ENCODE measurements around the gene AHCYL1.
"Not testable (repeated sequence)": the region's sequence is repeated elsewhere in the genome, so short reads cannot be mapped to it uniquely, and the experiment has no call there.

The AHCYL1 gene

GRCh38 chr1:109984456-109985246, at the start of gene AHCYL1:
AHCYL1 (plus strand) TSS chr1:109984765; CDS start chr1:109985053, 288 bp downstream.
- peak; percentile 99 for DNase-seq (ENCODE audit: extremely low spot score, insufficient read length, low read depth)
- FAIRE-seq = peak; percentile 97

DNA sequence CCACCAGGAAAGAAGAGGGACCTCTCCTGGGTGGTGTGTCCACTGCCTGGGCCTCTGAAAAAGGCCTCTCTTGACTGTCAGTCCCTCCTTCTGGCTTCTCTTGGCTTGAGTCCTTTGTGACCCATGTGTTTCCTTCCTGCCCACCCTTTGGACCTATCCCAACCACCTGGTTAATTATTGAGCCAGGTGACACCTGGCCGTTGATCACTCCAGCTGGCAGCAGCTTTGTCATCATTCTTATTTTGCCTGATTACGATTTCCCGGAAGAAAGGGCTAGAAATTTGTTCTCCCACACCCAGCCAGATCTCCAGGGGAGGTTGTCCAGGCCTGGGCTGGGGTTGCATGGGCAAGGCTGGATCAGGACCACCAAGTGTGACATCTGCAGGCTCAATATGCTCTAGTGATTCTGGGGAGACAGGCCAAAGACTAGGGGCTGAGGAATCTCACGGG, 49.1 kb upstream of the AHCYL1 start:
- no peak for DNase-seq (ENCODE audit: extremely low spot score, insufficient read length, low read depth)

DNA sequence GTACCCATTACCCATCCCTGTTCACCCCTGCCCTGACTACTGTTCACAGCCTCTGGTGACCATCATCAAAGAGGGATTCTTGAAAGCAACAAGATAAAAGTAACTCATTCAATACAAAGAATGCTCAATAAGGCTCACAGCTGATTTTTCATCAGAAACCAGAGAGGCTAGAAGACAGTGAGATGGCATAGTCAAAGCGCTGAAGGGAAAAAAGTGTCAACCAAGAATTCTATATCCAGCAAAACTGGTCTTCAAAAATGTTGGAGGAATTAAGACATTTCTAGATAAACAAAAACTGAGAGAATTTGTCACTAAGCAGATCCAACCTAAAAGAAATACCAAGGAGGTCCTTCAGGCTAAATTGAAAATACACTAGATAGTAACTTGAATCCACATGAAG, 46.8 kb upstream of the AHCYL1 start:
- DNase-seq (ENCODE audit: extremely low spot score, insufficient read length, low read depth) (no peak), FAIRE-seq (no peak)

More for the DNA sequence above, 49.1 kb upstream of the AHCYL1 start:
- peak; percentile 41 for FAIRE-seq

DNA sequence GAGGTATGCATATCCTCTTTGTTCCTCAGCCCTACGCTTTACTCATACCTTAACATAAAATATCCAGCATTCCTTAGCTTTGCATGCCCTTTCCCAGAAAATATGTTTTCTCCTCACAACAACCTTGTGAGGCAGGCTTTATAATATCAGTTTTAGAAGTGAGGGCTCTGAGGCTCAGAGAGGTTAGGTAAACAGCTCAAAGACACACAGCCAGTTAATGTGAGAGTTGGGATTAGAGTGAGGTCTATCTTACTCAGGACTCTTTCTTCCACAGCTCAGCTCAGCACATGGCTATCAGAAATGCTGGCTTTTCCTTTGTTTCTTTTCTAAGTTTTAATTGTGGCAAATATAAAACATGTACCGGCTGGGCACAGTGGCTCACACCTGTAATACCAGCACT, 46.0 kb upstream of the AHCYL1 start:
- no peak for DNase-seq (ENCODE audit: extremely low spot score, insufficient read length, low read depth)
- no peak for FAIRE-seq

- DNase-seq (ENCODE audit: extremely low spot score, insufficient read length, low read depth) = no peak
- no peak for FAIRE-seq
These were observed 42.1 kb upstream of the AHCYL1 start for GRCh38 chr1:109942434-109942833.

DNA sequence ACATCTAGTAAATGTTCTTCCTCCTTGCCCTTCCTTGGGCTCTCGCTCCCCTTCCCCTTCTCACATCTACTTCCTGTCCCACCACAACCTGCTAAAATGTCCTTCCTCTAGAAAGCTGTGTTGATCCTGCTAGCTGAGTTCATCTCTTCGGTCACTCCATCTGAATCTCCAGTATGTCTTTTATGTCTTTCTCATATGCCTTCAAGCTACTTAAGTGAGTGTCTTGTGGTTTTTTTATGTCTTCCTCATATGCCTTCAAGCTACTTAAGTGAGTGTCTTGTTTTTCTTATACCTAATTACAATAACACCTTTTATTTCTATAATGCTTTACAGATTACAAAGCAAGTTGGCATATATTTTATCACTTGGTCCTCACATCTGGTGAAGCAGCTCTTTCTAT, 40.0 kb upstream of the AHCYL1 start:
- FAIRE-seq (no peak), DNase-seq (ENCODE audit: extremely low spot score, insufficient read length, low read depth) (no peak)

DNA sequence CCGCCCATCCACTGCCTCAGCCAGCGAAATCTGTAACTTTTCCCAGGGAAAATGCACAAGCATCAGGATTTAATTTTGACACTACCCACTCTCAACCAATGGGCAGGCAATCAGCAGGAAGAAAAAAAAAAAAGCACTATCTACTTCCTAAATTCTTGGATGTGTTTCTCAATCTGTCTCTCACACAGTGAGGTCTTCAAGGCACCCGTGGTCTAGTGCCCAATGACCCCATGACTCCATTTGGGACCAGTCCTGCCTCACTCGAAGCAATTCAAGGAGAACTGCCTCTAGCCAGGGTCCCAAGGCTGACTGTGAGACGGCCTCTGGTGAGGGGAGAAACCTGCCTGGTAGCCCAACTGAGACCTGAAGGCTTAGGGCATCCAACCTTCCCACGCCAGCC, 38.1 kb upstream of the AHCYL1 start:
- no peak for DNase-seq (ENCODE audit: extremely low spot score, insufficient read length, low read depth)
- FAIRE-seq = no peak

DNA sequence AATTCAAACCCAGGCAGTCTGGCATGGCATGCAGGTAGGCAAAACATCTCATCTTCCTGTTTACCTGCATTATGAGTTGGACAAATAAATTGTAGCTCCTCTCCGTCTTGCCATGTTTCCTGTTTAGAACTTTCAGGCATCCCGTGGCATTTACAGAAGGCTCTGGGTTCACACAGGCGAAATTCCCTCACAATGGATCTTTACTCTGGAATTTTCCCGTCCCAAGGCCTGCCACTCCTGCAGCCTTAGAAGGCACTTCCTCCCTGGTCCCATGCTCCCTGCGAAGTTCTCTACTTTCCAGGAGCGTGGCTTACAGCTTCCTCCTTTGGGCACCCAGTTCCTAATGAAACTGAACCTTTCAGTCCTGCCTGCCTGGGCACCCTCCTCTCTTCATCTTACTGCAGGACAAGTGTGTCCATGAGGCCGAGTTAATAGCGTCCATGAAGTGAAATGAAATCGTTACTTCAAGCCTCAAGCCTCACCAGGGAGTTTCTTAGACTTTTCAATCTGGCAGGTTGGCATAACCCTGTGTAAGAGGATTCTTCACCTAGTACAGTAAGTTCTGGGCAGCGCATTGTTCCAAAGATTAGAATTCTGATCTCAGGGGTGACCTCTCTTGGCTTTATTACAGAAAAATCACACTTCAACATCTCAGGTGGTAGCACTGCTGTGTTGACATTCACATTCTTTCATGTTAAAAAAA, 36.8 kb upstream of the AHCYL1 start:
- FAIRE-seq (no peak), DNase-seq (ENCODE audit: extremely low spot score, insufficient read length, low read depth) (no peak)

DNA sequence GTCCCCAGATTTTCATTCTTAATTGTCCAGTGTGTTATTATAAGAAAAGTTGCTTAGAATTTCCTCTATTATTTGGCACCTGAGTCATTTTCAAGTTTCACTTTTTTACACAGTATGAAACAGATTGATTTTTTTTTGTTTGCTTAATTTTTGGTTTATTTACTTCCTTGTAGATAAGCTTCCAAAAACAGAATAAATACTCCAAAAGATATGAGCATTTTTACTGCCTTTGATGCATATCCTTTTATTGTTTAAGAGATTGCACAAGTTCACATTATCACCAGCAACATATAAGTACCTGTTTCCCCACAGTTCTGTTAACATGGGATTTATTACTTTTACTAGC, 36.3 kb upstream of the AHCYL1 start:
- FAIRE-seq (no peak), DNase-seq (ENCODE audit: extremely low spot score, insufficient read length, low read depth) (no peak)

DNA sequence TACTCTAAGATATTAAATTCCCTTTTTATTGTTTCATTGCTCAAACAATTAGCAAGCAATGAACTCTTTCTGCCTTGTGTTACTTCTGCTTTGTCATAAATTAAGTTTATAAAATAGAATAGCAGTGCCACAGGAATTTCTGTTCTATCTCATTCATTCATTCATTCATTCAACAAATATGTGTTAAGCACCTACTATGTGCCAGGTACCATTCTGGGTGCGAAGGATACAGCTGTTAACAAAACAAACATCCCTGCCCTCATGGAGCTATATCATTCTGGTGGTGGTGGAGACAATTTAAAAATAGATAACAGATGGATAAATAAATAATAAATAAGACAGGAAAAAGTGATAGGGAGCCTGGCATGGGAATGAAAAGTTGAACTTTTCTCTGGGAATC, 34.5 kb upstream of the AHCYL1 start:
- no peak for DNase-seq (ENCODE audit: extremely low spot score, insufficient read length, low read depth)
- no peak for FAIRE-seq

- no peak for FAIRE-seq
These were observed 34.1 kb upstream of the AHCYL1 start for GRCh38 chr1:109950509-109950908.

GRCh38 chr1:109951501-109951900, 33.1 kb upstream of the AHCYL1 start:
- not testable (repeated sequence) for DNase-seq (ENCODE audit: extremely low spot score, insufficient read length, low read depth); FAIRE-seq

More at GRCh38 chr1:109950509-109950908, 34.1 kb upstream of the AHCYL1 start:
- DNase-seq (ENCODE audit: extremely low spot score, insufficient read length, low read depth) = no peak

GRCh38 chr1:109954041-109954512, 30.5 kb upstream of the AHCYL1 start:
- FAIRE-seq = no peak
- no peak for DNase-seq (ENCODE audit: extremely low spot score, insufficient read length, low read depth)

DNA sequence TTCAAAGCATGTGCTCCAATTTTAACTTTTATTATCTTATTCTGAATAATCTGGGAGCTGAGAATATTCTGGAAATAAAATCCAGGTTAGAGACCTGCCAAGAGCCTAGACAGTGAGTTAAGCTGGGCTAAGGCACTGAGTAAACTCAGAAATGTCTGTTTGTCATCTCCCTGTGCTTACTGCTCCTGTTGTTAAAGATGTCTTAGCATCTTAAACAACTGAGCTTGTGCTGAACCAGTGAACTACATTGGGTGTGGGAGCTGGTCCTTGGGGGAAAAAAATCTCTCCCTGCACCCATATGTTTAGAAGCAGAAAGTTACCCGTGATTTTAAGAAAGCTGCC, 25.0 kb upstream of the AHCYL1 start:
- DNase-seq (ENCODE audit: extremely low spot score, insufficient read length, low read depth) = no peak
- no peak for FAIRE-seq

GRCh38 chr1:109959974-109960744, 24.4 kb upstream of the AHCYL1 start:
- no peak for DNase-seq (ENCODE audit: extremely low spot score, insufficient read length, low read depth)
- FAIRE-seq = no peak

DNA sequence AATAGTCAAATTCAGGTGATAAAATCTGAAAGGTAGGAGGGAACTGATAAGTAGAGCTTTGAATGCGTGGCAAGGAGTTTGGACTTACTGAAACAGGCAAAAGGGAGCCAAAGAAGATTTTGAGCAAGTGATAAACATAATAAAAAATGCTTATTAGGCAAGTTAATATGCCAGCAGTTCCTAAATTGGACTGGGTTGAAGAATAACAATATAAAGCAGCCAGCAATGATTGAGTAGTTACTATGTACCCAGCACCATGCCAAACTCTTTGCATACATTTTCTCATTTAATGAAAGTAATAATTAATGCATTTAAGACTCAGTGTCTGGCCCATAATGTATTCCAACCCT, 23.8 kb upstream of the AHCYL1 start:
- DNase-seq (ENCODE audit: extremely low spot score, insufficient read length, low read depth) (no peak), FAIRE-seq (no peak)

DNA sequence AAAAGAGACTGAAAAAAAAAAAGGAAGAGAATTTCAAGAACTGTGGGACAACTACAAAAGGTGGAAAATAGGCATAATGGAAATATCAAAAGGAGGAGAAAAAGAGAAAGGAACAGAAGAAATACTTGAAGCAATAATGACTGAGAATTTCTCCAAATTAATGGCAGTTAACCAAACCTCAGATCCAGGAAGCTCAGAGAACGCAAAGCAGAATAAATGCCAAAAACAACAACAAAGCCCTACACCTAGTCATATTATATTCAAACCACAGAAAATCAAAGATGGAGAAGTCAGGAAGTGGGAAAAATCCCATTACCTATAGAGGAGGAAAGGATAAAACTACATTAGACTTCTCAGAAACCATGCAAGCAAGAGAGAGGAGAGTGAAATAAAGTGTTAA, 20.7 kb upstream of the AHCYL1 start:
- DNase-seq (ENCODE audit: extremely low spot score, insufficient read length, low read depth) (no peak), FAIRE-seq (no peak)

GRCh38 chr1:109969146-109969829, 15.3 kb upstream of the AHCYL1 start:
- FAIRE-seq (peak; percentile 56), DNase-seq (ENCODE audit: extremely low spot score, insufficient read length, low read depth) (no peak)

- FAIRE-seq = peak; percentile 38
- no peak for DNase-seq (ENCODE audit: extremely low spot score, insufficient read length, low read depth)
These were observed 14.7 kb upstream of the AHCYL1 start for GRCh38 chr1:109969907-109970306.

DNA sequence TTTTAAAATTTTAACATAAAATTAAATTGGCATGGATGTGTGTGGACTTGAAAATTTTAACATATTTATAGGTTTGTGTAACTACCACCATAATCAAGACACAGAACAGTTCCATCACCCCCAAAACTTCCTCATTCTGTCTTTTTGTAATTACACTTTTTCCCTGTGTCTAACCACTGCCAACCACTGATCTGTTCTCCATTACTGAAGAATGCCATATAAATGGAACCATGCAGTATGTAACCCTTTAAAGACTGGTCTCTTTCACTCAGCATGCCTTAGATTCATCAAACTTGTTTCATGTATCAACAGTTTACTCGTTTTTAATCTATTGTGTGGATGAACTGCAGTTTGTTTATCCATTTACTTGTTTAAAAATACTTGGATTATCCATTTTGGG, 13.0 kb upstream of the AHCYL1 start:
- DNase-seq (ENCODE audit: extremely low spot score, insufficient read length, low read depth) (no peak), FAIRE-seq (no peak)

Measured in GM18507 (cell line).